Stomach (tissue), 9 donors: ENCODE measurements around the gene ADRA2C. TPM values are rescaled to one million over a fixed set of nuclear protein-coding genes. Genes with fewer than 3 reads are reported as not detected.

Source experiments
- DNase-seq, 2 donors: peaks; one replicate each; pipeline versions ENCODE4 v3.0.0 to v3.0.0-alpha.2; 2013 to 2019
- H3K27ac ChIP-seq, 5 donors: fragments of 200-600 bp in 4 of 5; sonication (generic) in 4 of 5; one replicate each; pipeline ENCODE4 v1.5.1; 2013 to 2019; ENCODE audit warnings: mild to moderate bottlenecking in 1 of 5, moderate library complexity in 1 of 5
- H3K27me3 ChIP-seq, 3 donors: fragments of 200-600 bp; sonication (generic); one replicate each; pipeline ENCODE4 v1.5.1; 2017 to 2019; ENCODE audit warnings: mixed run types in 1 of 3
- H3K36me3 ChIP-seq, 4 donors: fragments of 200-600 bp; sonication (generic); 1 replicate in 3 of 4; 2 replicates in 1 of 4; pipeline ENCODE4 v1.5.1; 2016 to 2019
- H3K4me1 ChIP-seq, 4 donors: fragments of 200-600 bp; sonication (generic); one replicate each; pipeline ENCODE4 v1.5.1; 2016 to 2019
- H3K4me3 ChIP-seq, 4 donors: fragments of 200-600 bp; sonication (generic) in 3 of 4; one replicate each; pipeline ENCODE4 v1.5.1; 2016 to 2019; ENCODE audit warnings: mild to moderate bottlenecking in 1 of 4
- H3K9me3 ChIP-seq, 4 donors: fragments of 200-600 bp; sonication (generic); one replicate each; pipeline ENCODE4 v1.5.1; 2016 to 2019
- EP300 ChIP-seq: sonication (generic); formaldehyde crosslinking; IDR thresholded peaks from one replicate; pipeline ENCODE4 v1.6.1; 2017; ENCODE audit warnings: antibody characterized with exemption
- POLR2A ChIP-seq, 4 donors: fragments of 450-650 bp; IDR thresholded peaks; one replicate each; pipeline ENCODE4 v1.6.1; 2016; ENCODE audit warnings: antibody characterized with exemption in 4 of 4, control low read depth in 2 of 4, mild to moderate bottlenecking in 1 of 4, moderate library complexity in 1 of 4
- POLR2AphosphoS5 ChIP-seq, 3 donors: sonication (generic); formaldehyde crosslinking; IDR thresholded peaks; one replicate each; pipeline ENCODE4 v1.6.1; 2016; ENCODE audit warnings: antibody characterized with exemption in 3 of 3
- WGBS, 5 donors: extraction: QIAGEN DNeasy Blood & Tissue Kit in 3 of 5; methylation state at CpG; one replicate each; pipeline versions ENCODE4 v1.1.5 to v1.1.7; 2013 to 2018; 5-methylcytosine and 5-hydroxymethylcytosine counted together
- intact Hi-C: fragments of 100-400 bp; cut with DNase I; formaldehyde crosslinking; loops from one replicate; pipeline ENCODE4 v1.15.1; 2023; ENCODE audit warnings: low total_unique reads
- polyA plus RNA-seq, 3 donors: library from polyadenylated mRNA; stranded (reverse); fragments of 200-250 nt; gene quantifications; one replicate each; pipeline ENCODE4 v1.2.3, GENCODE V29; 2013
- total RNA-seq, 5 donors: library from RNA; depleted of rRNA; stranded (reverse); fragments of >200 nt; gene quantifications; one replicate each; pipeline versions ENCODE4 v1.1.0 to v1.2.3, GENCODE V29; 2014 to 2016
- TF ChIP-seq, protein P1 (sequence below), 7 experiments: fragments of 450-650 bp in 4 of 7; fragments of 200-600 bp in 3 of 7; sonication (generic) in 3 of 7; IDR thresholded peaks; one replicate each; pipeline ENCODE4 v1.5.1; 2016 to 2019; ENCODE audit warnings: antibody characterized with exemption in 7 of 7, control low read depth in 2 of 7, mild to moderate bottlenecking in 1 of 7
- donor health status: healthy with polysubstance abuse.
- donor health status: Bipolar disorder and iron deficiency.
- donor health status: healthy.

The ADRA2C gene
- total and polyA plus RNA-seq, 8 donors: 0.31 to 12.6 (median 1.3) TPM; not detected in 2

DNA sequence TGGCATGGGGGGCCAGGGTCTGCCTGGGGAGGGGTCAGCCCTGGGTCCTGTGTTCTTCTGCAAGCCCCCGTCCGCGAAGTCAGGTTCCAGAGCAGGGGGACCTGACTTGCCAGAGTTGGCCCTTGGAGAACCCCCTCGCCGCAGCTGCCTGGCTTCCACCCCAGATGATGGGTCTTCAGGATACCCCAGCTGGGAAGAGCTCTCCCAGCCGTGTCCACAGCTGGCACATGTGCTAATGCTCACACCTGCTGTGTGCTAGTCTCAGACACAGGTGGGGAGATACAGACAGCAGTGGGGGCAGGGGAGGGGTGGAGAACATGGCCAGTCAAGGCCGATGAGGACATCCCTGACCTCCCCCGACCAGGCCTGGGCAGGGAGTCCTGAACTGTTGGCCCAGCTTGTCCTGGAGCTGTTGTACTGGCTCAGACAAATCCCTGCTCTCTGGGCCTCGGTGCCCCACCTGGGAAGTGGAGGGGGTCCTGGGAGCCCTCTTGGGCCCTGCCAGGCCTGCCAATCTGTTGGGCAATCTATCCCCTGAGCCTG lies 3.5 kb downstream of the ADRA2C start:
- Histone ChIP-seq H3K4me3 (no peak overlapping the region), H3K27me3 (peaks cover 0 to 91% (median 43%) of the 10 kb centered on the region in 3 donors), H3K9me3 (no peaks in the 10 kb centered on the region), H3K27ac (no peak overlapping the region), H3K4me1 (peaks cover 3 to 20% (median 12%) of the 10 kb centered on the region in 4 donors), H3K36me3 (no peaks in the 10 kb centered on the region)
- 63 to 77% (median 72%) methylated on average over 2 to 9 of the region's 9 CpGs for WGBS, 5 donors
- TF ChIP-seq POLR2A (IDR thresholded peaks at IDR 0.05): no peak
- TF ChIP-seq, protein P1, sequence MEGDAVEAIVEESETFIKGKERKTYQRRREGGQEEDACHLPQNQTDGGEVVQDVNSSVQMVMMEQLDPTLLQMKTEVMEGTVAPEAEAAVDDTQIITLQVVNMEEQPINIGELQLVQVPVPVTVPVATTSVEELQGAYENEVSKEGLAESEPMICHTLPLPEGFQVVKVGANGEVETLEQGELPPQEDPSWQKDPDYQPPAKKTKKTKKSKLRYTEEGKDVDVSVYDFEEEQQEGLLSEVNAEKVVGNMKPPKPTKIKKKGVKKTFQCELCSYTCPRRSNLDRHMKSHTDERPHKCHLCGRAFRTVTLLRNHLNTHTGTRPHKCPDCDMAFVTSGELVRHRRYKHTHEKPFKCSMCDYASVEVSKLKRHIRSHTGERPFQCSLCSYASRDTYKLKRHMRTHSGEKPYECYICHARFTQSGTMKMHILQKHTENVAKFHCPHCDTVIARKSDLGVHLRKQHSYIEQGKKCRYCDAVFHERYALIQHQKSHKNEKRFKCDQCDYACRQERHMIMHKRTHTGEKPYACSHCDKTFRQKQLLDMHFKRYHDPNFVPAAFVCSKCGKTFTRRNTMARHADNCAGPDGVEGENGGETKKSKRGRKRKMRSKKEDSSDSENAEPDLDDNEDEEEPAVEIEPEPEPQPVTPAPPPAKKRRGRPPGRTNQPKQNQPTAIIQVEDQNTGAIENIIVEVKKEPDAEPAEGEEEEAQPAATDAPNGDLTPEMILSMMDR (IDR thresholded peaks at IDR 0.05): no peak
- no peak for TF ChIP-seq EP300
- no peak for TF ChIP-seq POLR2AphosphoS5 (IDR thresholded peaks at IDR 0.05)
- intact Hi-C loops: loop anchor here (10.0 kb wide), 1 partner anchor 115 kb away; no protein-coding TSS in a partner anchor
- DNase-seq: no peak

DNA sequence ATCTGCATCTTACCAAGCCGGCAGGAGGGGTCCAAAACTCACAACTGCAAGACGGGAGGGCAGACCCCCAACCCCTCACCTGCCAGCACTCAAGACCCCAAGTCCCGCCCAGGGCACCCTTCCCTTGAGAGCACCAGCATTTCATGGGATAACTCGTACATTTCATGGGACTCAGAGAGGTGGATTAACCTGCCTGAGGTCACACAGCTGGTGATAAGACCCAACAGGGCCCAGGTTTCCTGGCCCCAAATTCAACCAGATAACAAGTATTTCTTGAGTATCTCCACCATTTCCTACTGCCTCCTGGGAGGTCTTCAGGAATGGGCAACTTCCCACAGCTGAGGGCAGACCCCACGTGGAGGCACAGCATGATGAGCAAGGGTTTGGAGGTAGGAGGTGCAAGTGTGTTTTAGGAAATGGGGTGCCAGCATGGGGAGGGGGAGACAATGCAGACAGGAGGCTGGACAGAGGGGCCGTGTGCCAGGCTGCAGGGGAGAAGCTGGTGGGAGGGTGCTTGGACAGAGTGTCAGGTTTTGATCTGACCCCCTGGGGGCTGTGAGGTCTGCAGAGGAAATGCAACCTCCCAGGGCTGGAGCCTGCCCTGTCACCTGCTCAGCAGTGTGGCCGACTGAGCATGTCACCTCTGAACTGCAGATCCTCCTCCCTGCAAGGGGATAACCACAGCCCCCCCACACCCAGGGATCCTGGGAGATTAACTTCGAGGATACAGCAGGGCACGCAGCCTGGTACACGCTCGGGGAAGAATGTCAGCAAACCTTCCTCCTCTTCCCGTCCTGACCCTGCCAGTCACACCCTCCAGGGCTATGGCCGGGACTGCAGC lies 4.4 kb downstream of the ADRA2C start:
- peaks cover 0 to 12% (median 5%) of the 10 kb centered on the region in 4 donors for H3K4me1 ChIP-seq
- no peak overlapping the region for H3K4me3 ChIP-seq
- H3K9me3 ChIP-seq: no peaks in the 10 kb centered on the region
- TF ChIP-seq POLR2A (IDR thresholded peaks at IDR 0.05) (no peak), EP300 (no peak), POLR2AphosphoS5 (IDR thresholded peaks at IDR 0.05) (no peak)
- TF ChIP-seq, protein P1 (IDR thresholded peaks at IDR 0.05): no peak
- DNase-seq: no peak
- no peak overlapping the region for H3K27ac ChIP-seq
- intact Hi-C loops: no loop called here
- no peaks in the 10 kb centered on the region for H3K36me3 ChIP-seq
- 43 to 53% (median 51%) methylated on average over 10 to 13 of the region's 13 CpGs for WGBS, 5 donors
- peaks cover 0 to 90% (median 36%) of the 10 kb centered on the region in 3 donors for H3K27me3 ChIP-seq

DNA sequence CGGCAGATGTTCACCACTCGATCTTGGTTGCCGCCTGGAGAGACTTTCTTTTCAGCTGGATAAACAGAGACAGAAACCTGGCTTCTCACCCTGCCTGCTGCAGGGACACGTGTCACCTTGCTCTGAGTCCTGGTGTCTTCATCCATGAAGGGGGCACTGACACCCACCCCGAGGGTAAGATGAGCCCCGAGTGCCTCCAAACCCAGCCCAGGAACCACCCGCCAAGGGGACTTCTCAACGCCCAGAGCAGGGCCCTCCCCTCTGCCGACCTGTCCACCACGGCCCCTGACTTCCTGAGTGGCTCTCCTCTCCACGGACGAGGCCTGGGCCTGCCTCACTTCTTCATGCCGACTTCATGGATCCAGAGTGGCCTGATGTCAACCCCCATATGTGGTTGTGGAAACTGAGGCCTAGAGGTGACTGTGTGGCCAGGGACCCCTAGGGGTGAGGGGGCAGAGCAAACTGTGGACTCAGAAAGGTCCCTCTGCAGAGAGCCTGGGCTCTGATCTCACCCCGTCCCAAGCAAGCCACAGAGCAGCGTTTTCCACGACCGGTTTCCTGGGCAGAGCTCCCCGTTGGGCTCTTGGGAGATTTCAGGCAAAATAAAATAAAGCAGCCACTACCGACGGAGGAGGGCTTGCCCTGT lies 5.1 kb downstream of the ADRA2C start:
- TF ChIP-seq EP300 (no peak), POLR2AphosphoS5 (IDR thresholded peaks at IDR 0.05) (no peak), POLR2A (IDR thresholded peaks at IDR 0.05) (no peak)
- TF ChIP-seq, protein P1 (IDR thresholded peaks at IDR 0.05): no peak
- no peak for DNase-seq
- 48 to 64% (median 60%) methylated on average over 10 to 20 of the region's 20 CpGs for WGBS, 5 donors
- intact Hi-C loops: no loop called here
- peaks cover 0 to 97% (median 36%) of the 10 kb centered on the region in 3 donors for H3K27me3 ChIP-seq
- no peak overlapping the region for H3K27ac ChIP-seq
- H3K9me3 ChIP-seq: no peaks in the 10 kb centered on the region
- H3K36me3 ChIP-seq: no peaks in the 10 kb centered on the region
- peaks cover 0 to 12% (median 5%) of the 10 kb centered on the region in 4 donors for H3K4me1 ChIP-seq
- no peak overlapping the region for H3K4me3 ChIP-seq

DNA sequence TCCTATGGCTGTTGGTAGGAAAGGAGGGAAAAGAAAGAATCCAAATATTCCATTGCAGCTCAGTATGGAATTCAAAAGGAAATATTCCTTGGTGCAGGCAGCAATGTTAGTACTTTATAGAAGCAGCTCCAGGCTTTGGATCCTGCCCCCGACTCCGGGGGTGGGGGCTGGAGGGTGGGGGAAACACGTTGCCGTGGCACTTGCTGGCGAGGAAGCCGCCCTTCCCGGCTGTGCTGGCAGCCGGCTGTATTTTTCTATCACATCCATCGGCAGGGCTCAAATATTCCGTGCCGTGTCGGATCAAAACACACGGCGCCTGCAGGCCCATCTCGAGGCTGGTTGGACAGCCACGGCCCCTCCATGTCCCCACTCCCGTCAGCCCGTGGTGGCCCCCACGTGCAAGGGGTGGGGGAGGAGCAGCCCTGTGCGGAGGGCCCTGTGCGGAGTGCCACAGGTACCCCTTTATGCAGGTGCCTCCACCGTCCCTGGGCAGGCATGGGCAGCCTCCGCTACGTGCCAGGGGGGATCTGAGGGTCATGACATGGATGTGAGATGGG lies 5.8 kb downstream of the ADRA2C start:
- WGBS, 5 donors: 70 to 72% (median 71%) methylated on average over 19 to 24 of the region's 24 CpGs
- no peak for DNase-seq
- Histone ChIP-seq H3K9me3 (no peaks in the 10 kb centered on the region), H3K27me3 (peaks cover 0 to 98% (median 34%) of the 10 kb centered on the region in 3 donors), H3K27ac (no peak overlapping the region), H3K36me3 (no peaks in the 10 kb centered on the region), H3K4me1 (peaks cover 0 to 6% (median under 1%) of the 10 kb centered on the region in 4 donors), H3K4me3 (no peak overlapping the region)
- intact Hi-C loops: no loop called here
- TF ChIP-seq, protein P1 (IDR thresholded peaks at IDR 0.05): no peak
- TF ChIP-seq POLR2AphosphoS5 (IDR thresholded peaks at IDR 0.05) (no peak), EP300 (no peak), POLR2A (IDR thresholded peaks at IDR 0.05) (no peak)
